Panc1 (cell line): ENCODE measurements around the gene BRCA2. TPM values are rescaled to one million over a fixed set of nuclear protein-coding genes. Genes with fewer than 3 reads are reported as not detected.

Experiments
- ATAC-seq: fragments of 200-7000 bp; cut with Tn5 transposase; 2 replicates; pipeline ENCODE4 v1.9.1; 2020; ENCODE audit warnings: mild to moderate bottlenecking, moderate library complexity
- BruUV-seq: library from RNA; stranded (reverse); fragments of 400-500 nt; replicated peaks from 2 replicates; lab custom pipeline; 2021; lab: Mats Ljungman, UMichigan
- CTCF ChIA-PET: fragments of 300-600 bp; sonication (Branson Sonifier 250); formaldehyde crosslinking; loops from one replicate; lab custom pipeline; 2022; ENCODE audit warnings: antibody characterized with exemption; lab: Charles Lee
- POLR2A ChIA-PET: fragments of 300-600 bp; sonication (Branson Sonifier 250); formaldehyde crosslinking; loops from one replicate; lab custom pipeline; 2022; ENCODE audit warnings: antibody characterized with exemption; lab: Charles Lee
- DNase-seq: peaks from one replicate; pipeline ENCODE4 v3.0.0-alpha.2; 2010; ENCODE audit warnings: low read depth, low spot score
- H3K27ac ChIP-seq: 2 replicates; pipeline ENCODE4 v1.5.1; 2011; ENCODE audit warnings: mild to moderate bottlenecking, low read length, inconsistent platforms
- H3K27me3 ChIP-seq: fragments of 200-500 bp; sonication (Bioruptor generic); 2 replicates; pipeline ENCODE4 v1.6.0; 2014; ENCODE audit warnings: low read length, inconsistent platforms; ENCODE audit not compliant: control insufficient read depth, insufficient read depth
- H3K36me3 ChIP-seq: fragments of 200-500 bp; sonication (Bioruptor generic); 2 replicates; pipeline ENCODE4 v1.5.1; 2014; ENCODE audit warnings: inconsistent platforms, mild to moderate bottlenecking, low read length, moderate library complexity; ENCODE audit not compliant: control insufficient read depth, insufficient read depth
- H3K4me1 ChIP-seq: 2 replicates; pipeline ENCODE4 v1.5.1; 2011; ENCODE audit warnings: inconsistent platforms, mild to moderate bottlenecking, low read length, moderate library complexity; ENCODE audit not compliant: control insufficient read depth, insufficient read depth
- H3K4me3 ChIP-seq, 2 experiments: 2 replicates each; pipeline ENCODE4 v1.5.1; 2011 to 2012; ENCODE audit warnings: low read depth in 2 of 2, low read length in 2 of 2, mild to moderate bottlenecking in 2 of 2, inconsistent platforms in 1 of 2, moderate library complexity in 1 of 2
- H3K9me3 ChIP-seq: fragments of 200-500 bp; sonication (Bioruptor generic); 2 replicates; pipeline ENCODE4 v1.5.1; 2014; ENCODE audit warnings: low read depth, mild to moderate bottlenecking, inconsistent platforms, low read length, moderate library complexity; ENCODE audit not compliant: control insufficient read depth, insufficient read depth
- POLR2AphosphoS5 ChIP-seq: IDR thresholded peaks from 2 replicates; pipeline ENCODE4 v1.6.1; 2012; ENCODE audit warnings: mild to moderate bottlenecking, low read depth, low read length, moderate library complexity
- REST ChIP-seq, 2 experiments: IDR thresholded peaks; 2 replicates each; pipeline ENCODE4 v1.6.1; 2011 to 2012; ENCODE audit warnings: low read depth in 2 of 2, control low read depth in 1 of 2, low read length in 1 of 2, mild to moderate bottlenecking in 1 of 2, moderate library complexity in 1 of 2; ENCODE audit not compliant: insufficient read depth in 1 of 2
- SIN3A ChIP-seq: IDR thresholded peaks from 2 replicates; pipeline ENCODE4 v1.6.1; 2012; ENCODE audit warnings: low read depth, mild to moderate bottlenecking, low read length, moderate library complexity, borderline replicate concordance; ENCODE audit not compliant: insufficient read depth
- TCF7L2 ChIP-seq: IDR thresholded peaks from 2 replicates; pipeline ENCODE4 v1.6.1; 2011; ENCODE audit warnings: mild to moderate bottlenecking, low read depth, low read length, inconsistent platforms
- in situ Hi-C: cut with HindIII; loops from 2 replicates; pipeline ENCODE4 v1.10.0; 2016; ENCODE audit warnings: low sequenced_read_pairs, low pct_unique_long_range_greater_than_20kb
- intact Hi-C: fragments of 100-400 bp; cut with micrococcal nuclease; formaldehyde crosslinking; loops from one replicate; pipeline ENCODE4 v1.10.0; 2022; ENCODE audit not compliant: unreplicated experiment
- total RNA-seq: library from RNA; stranded (reverse); gene quantifications from one replicate; pipeline ENCODE4 v1.2.1, GENCODE V29; 2021; ENCODE audit not compliant: unreplicated experiment
- TF ChIP-seq, protein P1 (sequence below): fragments of 450-650 bp; IDR thresholded peaks from 2 replicates; pipeline ENCODE4 v1.5.1; 2017; ENCODE audit warnings: mild to moderate bottlenecking

BRCA2 gene
- total RNA-seq, 1 experiment from 2014 or later, result 8.4 TPM

DNA sequence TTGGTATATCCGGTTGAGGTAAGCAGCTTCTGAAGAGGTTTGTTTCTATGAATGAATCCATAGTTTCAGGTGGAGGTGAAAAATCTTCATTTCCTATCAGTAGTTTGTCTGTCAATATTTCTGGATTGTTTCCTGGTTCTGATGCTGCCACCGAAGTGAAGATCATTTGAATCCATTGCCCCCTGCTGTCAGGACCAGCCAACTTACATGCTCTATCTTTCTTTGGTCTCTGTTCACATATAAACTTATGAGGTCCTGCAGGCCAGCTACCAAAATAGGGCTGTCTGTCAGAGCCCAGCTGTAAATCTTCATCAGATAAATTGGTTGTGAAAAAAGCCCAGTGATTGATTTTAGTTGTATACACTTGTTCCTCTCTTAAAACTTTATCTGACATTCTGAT is 127.8 kb downstream of the BRCA2 start:
- DNase-seq (no peak), ATAC-seq (no peak)
- TF ChIP-seq TCF7L2, result no peak
- no peak for TF ChIP-seq REST (IDR thresholded peaks at IDR 0.05; ENCODE audit: insufficient read depth in 1 of 2, low read depth in 2 of 2, low read length in 1 of 2)
- no peak for TF ChIP-seq POLR2AphosphoS5
- TF ChIP-seq, protein P1, sequence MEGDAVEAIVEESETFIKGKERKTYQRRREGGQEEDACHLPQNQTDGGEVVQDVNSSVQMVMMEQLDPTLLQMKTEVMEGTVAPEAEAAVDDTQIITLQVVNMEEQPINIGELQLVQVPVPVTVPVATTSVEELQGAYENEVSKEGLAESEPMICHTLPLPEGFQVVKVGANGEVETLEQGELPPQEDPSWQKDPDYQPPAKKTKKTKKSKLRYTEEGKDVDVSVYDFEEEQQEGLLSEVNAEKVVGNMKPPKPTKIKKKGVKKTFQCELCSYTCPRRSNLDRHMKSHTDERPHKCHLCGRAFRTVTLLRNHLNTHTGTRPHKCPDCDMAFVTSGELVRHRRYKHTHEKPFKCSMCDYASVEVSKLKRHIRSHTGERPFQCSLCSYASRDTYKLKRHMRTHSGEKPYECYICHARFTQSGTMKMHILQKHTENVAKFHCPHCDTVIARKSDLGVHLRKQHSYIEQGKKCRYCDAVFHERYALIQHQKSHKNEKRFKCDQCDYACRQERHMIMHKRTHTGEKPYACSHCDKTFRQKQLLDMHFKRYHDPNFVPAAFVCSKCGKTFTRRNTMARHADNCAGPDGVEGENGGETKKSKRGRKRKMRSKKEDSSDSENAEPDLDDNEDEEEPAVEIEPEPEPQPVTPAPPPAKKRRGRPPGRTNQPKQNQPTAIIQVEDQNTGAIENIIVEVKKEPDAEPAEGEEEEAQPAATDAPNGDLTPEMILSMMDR, result peak; percentile 25
- H3K9me3 ChIP-seq, result no peaks in the 10 kb centered on the region
- H3K27ac ChIP-seq, result no peak overlapping the region
- H3K4me3 ChIP-seq, result no peak overlapping the region
- intact Hi-C loops, result no loop called here
- POLR2A ChIA-PET, result no interaction called here
- no peaks in the 10 kb centered on the region for H3K36me3 ChIP-seq
- CTCF ChIA-PET, result no interaction called here
- in situ Hi-C loops, result no loop called here
- no TSS peak for BruUV-seq
- H3K27me3 ChIP-seq, result no peaks in the 10 kb centered on the region
- no peaks in the 10 kb centered on the region for H3K4me1 ChIP-seq

- Histone ChIP-seq H3K4me1 (no peaks in the 10 kb centered on the region), H3K36me3 (no peaks in the 10 kb centered on the region), H3K27me3 (no peaks in the 10 kb centered on the region), H3K9me3 (no peaks in the 10 kb centered on the region), H3K27ac (no peak overlapping the region), H3K4me3 (no peak overlapping the region)
- no peak for ATAC-seq
- CTCF ChIA-PET, result no interaction called here
- in situ Hi-C loops, result no loop called here
- POLR2A ChIA-PET, result no interaction called here
- no peak for DNase-seq
- BruUV-seq, result no TSS peak
- no peak for TF ChIP-seq REST (IDR thresholded peaks at IDR 0.05; ENCODE audit: insufficient read depth in 1 of 2, low read depth in 2 of 2, low read length in 1 of 2)
- TF ChIP-seq SIN3A, result no peak
- TF ChIP-seq TCF7L2, result no peak
- no peak for TF ChIP-seq POLR2AphosphoS5
- TF ChIP-seq, protein P1, result no peak
- intact Hi-C loops, result no loop called here
Observed at GRCh38 chr13:32445461-32445860, 130.2 kb downstream of the BRCA2 start.
